HL-60/S4 treated with phorbol 12-myristate 13-acetate at 8.2 ng/mL for 4 days and 3 days (cell line): ENCODE results near the gene COX11.

Source experiments
- in situ Hi-C: fragments of 300-500 bp; cut with MboI; formaldehyde crosslinking; loops from 2 replicates; pipeline ENCODE4 v1.15.0; 2022; ENCODE audit warnings: low sequenced_read_pairs

The COX11 gene

GRCh38 chr17:54968988-54969332 is 506 bp upstream of the COX11 start:
- in situ Hi-C loops: no loop called here

- in situ Hi-C loops: no loop called here
These were observed 713 bp downstream of the COX11 start for GRCh38 chr17:54967621-54968261.

GRCh38 chr17:54956791-54957190 is 11.7 kb downstream of the COX11 start:
- in situ Hi-C loops: no loop called here

GRCh38 chr17:54951286-54951685 is 17.2 kb downstream of the COX11 start:
- in situ Hi-C loops: no loop called here

- in situ Hi-C loops: no loop called here
These were observed 18.3 kb downstream of the COX11 start for GRCh38 chr17:54950116-54950515.

- in situ Hi-C loops: no loop called here
These were observed 20.1 kb downstream of the COX11 start for GRCh38 chr17:54948380-54948779.

- in situ Hi-C loops: no loop called here
These were observed 21.1 kb downstream of the COX11 start for GRCh38 chr17:54947396-54947795.

GRCh38 chr17:54945671-54946070 is 22.8 kb downstream of the COX11 start:
- in situ Hi-C loops: no loop called here

GRCh38 chr17:54945231-54945630 is 23.2 kb downstream of the COX11 start:
- in situ Hi-C loops: no loop called here

- in situ Hi-C loops: no loop called here
These were observed 23.7 kb downstream of the COX11 start for GRCh38 chr17:54944796-54945195.

GRCh38 chr17:54941285-54941684 is 27.2 kb downstream of the COX11 start:
- in situ Hi-C loops: no loop called here

GRCh38 chr17:54937426-54937825 is 31.0 kb downstream of the COX11 start:
- in situ Hi-C loops: no loop called here

GRCh38 chr17:54937018-54937417 is 31.4 kb downstream of the COX11 start:
- in situ Hi-C loops: no loop called here

- in situ Hi-C loops: no loop called here
These were observed 33.0 kb downstream of the COX11 start for GRCh38 chr17:54935471-54935870.

GRCh38 chr17:54933921-54934320 is 34.5 kb downstream of the COX11 start:
- in situ Hi-C loops: no loop called here

GRCh38 chr17:54932711-54933110 is 35.7 kb downstream of the COX11 start:
- in situ Hi-C loops: no loop called here

- in situ Hi-C loops: no loop called here
These were observed 40.9 kb downstream of the COX11 start for GRCh38 chr17:54927525-54927924.

GRCh38 chr17:54924405-54924804 is 44.0 kb downstream of the COX11 start:
- in situ Hi-C loops: no loop called here

- in situ Hi-C loops: no loop called here
These were observed 47.6 kb downstream of the COX11 start for GRCh38 chr17:54920819-54921218.

- in situ Hi-C loops: no loop called here
These were observed 49.0 kb downstream of the COX11 start for GRCh38 chr17:54919425-54919824.

GRCh38 chr17:54916721-54917120 is 51.7 kb downstream of the COX11 start:
- in situ Hi-C loops: no loop called here
